Hematopoietic multipotent progenitor cell treated with erythropoietin and hydrocortisone succinate and interleukin-3 and kit ligand, for 6 days (in vitro differentiated cells): ENCODE data around the gene TBXAS1.

ENCODE experiments used
- DNase-seq: peaks from one replicate; pipeline ENCODE4 v3.0.0-alpha.2; 2015

TBXAS1 gene

GRCh38 chr7:140028311-140028710 is 199.2 kb downstream of the TBXAS1 start:
- no peak for DNase-seq

GRCh38 chr7:140029072-140029471 is 200.0 kb downstream of the TBXAS1 start:
- DNase-seq, result no peak

- no peak for DNase-seq
These were observed 202.3 kb downstream of the TBXAS1 start for GRCh38 chr7:140031364-140031763.

GRCh38 chr7:140033036-140033435 is 204.0 kb downstream of the TBXAS1 start:
- DNase-seq, result no peak

DNA sequence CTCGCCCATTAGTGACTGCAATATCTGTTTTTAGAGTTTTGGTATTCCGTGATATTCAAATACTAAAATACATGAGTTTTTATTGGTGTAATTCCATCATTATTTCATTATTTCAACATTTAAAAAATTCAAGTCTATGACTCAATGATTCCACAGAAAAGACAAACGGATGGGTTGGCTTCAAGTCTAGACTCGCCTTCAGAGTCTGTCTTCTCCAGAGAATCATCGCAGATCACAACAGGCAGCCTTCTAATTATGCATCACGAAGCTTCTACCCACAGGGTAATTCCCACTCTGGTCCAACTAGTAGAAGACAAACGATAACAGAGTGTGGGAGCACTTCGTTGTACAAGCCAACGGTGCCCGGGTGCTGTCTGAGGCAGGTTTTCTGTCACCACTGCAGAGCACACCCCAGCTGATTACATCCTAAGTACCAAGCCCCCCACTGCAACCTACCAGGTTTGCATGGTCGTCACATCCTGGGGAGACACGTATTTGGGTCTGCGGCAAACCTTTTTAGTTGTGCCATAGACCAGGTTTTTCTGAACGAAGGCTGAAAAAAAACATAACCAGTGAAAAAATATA is 204.8 kb downstream of the TBXAS1 start:
- DNase-seq, result no peak

DNA sequence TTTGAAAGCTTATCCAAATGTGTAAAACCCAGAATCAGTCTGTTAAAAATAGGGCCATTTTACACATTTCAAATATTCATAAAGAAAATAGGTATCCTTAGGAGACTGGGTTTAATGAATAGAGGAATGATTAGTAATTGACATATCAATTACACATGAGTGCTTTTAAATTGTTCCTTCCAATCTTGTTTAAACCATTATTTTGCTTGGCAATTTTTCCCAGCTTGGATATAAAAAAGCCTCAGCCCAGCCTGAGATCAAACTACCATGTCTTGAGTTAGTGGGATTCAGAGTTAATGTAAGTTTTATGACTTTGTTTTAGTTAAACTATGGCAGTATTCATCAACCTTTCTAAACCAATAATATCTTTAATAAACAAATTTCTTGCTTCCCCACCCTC is 205.4 kb downstream of the TBXAS1 start:
- DNase-seq, result no peak

DNA sequence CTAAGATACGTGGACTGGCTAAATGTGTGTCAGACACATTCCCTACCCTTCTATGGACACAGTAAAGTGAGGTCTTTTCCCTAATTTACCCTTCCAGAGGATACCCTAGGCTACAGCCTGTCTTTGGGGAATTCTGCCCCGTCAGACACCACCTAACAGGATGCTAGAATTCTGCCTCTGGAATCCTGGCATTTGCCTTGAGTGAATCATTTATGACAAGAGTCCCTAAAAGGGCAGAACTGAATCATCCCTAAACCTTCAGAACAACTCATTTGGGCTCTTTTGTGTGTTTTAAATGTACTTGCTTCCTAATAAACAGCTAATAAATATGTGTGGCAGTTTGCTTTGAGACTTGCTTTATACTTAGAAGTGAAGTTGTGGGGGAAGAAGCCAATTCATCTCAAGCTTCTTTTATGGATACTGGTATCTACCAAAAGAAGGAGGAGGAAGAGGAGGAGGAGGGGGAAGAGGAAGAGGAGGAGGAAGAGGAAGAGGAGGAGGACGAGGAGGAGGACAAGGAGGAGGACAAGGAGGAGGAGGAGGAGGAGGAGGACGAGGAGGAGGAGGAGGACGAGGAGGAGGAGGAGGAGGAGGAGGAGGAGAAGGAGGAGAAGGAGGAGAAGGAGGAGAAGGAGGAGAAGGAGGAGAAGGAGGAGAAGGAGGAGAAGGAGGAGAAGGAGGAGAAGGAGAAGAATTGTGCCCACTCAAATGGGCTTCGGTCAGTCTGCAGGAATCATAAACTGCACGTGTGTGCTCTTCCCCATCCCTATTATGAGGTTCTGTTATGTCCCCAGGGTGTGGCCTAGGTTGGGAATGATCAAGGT is 206.5 kb downstream of the TBXAS1 start:
- DNase-seq, result no peak

DNA sequence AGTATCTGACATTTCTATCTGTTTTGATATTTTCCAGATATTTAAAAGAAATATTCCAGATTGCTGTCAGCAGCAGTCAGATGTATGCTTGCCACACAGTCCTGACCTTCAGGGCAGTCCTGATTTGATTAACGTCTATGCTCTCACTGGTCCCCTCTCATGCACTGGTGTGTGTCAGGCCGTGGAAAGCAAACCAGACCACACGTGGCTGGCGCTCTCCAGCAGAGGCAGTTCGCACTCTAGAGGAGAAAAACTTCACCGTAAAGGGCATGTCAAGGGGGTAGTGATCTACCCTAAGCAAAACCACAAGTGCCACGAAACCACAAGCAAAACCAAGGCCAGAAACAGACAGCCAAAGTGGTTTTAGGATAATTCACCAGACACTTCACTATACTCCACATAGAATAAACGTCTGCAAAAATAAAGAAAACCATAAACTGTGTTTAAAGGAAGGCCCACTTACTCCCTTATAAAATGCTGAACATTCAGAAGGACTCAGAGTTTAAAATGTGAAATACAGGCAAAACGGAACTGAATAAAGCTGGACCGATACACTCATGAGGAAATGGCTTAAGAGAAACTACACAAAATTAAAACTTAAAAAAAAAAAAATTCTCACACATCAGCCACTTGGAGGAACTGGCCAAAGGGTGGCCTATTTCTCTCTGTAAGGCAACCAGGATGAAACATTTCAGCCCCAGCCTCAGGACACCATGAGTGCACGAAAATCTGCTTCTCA is 207.3 kb downstream of the TBXAS1 start:
- peak; percentile 50 for DNase-seq

- DNase-seq, result no peak
These were observed 210.0 kb downstream of the TBXAS1 start for GRCh38 chr7:140039066-140039465.

DNA sequence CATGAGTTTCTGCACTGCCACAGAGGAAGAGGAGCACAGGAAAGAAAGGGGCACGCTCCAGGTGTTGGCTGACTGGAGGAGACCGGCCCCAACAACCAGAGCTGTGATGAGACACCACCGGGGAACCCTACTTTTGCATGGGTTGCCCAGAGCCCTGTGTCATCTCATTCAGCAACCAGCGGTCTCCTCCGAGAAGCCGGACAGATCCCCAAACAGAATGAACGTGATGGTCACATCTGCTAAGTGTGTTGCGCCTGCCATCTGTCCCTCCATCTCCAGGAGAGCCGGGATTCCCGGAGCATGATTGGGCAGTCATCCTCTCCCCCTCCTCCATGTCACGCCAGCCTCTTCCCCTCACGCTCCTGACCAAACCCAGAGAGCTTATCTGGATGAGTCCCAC is 210.8 kb downstream of the TBXAS1 start:
- no peak for DNase-seq

DNA sequence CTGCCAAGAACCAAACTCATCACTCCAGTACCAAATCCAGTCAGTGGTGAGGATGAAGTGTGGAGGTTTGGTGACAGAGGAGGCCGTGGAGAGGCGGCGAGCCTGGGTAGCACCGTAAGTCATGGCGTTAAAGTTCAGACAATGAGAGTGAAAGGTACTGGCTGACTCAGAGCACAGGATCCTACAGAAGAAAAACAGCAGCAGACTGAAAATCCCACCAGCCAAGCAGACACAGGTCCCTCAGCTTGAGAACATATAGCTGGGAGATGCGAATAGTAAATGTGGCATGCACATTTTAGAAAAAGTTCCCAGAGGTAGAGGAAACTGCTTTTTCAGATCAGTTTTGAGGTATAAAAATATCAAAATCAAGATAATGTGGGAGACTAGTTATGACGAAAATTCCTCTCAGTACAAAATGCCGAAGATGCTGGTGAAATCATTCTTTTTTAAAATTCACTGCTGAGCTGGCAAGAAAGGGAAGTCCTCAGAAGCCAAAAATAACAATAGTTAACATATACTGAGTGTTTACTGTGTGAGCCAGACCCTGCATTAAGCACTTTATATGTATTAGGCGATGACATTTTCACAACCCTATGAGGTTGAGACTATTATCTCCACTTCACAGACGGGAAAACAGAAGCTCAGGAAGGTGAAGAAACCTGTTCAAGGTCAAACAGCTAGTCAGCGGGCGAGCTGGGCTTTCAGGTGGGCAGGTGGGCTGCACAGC is 212.8 kb downstream of the TBXAS1 start:
- DNase-seq, result no peak

DNA sequence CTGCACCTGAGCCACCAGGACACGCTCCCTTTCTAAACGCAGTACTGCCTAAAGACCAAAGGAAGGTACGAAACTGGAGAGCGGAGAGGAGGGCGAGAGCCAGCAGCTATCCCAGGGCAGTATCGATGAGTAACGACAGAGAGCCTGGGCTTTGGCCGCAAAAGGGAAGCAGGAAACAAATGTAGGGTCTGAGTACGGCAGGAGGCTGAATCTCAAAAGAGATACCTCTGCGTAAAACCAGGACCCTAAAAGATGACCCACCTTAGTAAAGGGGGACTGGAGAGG is 213.3 kb downstream of the TBXAS1 start:
- no peak for DNase-seq

GRCh38 chr7:140044251-140044650 is 215.2 kb downstream of the TBXAS1 start:
- no peak for DNase-seq

GRCh38 chr7:140045697-140046096 is 216.6 kb downstream of the TBXAS1 start:
- no peak for DNase-seq

GRCh38 chr7:140047197-140047596 is 218.1 kb downstream of the TBXAS1 start:
- no peak for DNase-seq

DNA sequence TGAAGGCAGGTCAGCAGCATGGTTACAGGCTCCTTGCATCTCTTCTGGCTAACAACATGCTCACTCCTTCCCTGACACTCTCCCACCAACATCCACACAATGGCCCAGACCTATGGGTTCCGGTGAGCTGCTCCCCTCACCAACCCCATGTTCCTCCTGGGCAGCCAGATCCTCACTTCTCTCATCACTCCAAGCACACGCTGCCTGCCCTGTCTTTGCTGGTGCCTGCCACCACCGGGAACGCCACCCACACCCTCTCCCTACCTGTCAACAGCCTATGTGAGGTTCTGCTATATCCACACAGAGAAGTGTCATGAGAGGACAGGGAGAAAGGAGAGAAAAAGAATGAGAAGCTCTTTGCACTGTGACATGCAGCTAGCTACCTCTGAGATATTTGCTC is 219.1 kb downstream of the TBXAS1 start:
- no peak for DNase-seq

GRCh38 chr7:140048989-140049338 is 219.9 kb downstream of the TBXAS1 start:
- no peak for DNase-seq

DNA sequence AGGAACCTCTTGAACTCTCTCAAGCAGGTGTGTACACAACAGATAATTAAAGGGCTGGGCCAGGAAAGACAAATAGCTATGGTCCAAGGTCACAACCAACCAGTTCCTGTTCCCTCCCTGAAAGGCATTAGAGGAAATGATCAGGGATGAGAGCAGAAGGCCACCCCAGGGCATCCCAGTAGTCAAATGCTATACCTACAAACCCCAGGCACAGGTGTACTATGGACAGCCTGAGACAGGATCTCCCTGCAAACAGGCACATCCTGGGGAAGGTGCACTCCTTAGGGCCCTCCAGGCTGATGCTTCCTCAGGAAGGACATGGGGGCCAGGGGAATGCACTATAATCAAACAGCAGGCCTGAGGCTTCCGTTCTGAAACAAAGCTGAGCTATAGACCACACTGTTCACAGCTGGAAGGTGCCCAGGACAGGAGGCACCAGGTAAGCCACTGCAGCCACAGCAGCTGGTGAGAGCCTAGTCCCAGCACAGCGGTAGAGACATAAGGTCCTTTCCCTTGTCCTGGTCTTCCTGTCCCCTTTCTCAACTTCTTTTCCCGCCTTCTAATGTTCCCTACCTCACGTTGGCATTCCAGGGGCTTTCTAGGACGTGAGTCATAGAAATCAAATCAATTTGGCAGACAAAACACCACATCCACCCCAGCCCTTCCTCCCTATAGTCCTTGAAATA is 220.4 kb downstream of the TBXAS1 start:
- no peak for DNase-seq

- DNase-seq, result no peak
These were observed 221.0 kb downstream of the TBXAS1 start for GRCh38 chr7:140050100-140050499.

- DNase-seq, result no peak
These were observed 222.8 kb downstream of the TBXAS1 start for GRCh38 chr7:140051820-140052219.

DNA sequence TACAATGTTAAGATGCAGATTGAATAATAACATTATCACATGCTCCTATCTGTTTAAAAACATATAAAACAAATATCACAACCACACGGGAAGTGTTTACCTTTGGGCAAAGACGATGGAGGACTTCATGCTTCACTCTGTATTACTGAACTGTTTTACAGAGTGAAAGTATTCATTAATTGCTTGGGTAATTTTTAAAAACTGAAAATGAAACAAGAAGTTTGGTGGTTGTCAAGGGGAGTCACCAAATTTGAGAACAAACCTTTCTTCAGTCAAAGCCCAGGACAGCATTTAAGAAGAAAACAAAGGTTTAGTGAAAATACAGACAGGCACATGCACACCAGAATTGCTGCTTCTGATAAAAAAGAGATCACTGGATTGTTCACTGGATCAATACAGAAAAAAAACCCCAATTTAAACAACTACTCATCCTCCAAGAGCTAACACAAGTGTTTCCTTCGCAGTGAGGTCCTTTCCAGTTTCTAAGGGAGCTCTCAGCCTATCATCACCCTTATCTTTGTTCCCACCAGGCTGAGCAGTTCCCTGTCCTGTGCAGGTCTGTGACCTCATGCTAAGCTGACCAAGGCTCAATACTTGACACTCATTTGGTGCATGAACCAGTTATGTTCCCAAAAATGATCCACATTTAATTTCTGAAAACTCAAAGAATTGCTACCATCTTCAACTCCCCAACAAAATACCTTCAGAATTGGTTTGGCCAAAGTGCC is 224.9 kb downstream of the TBXAS1 start:
- DNase-seq, result no peak

GRCh38 chr7:140054751-140055150 is 225.7 kb downstream of the TBXAS1 start:
- no peak for DNase-seq
